ENCODE measurements around the gene ABR. TPM values are rescaled to one million over a fixed set of nuclear protein-coding genes. Genes with fewer than 3 reads are reported as not detected.
"Not testable (repeated sequence)": the region's sequence is repeated elsewhere in the genome, so short reads cannot be mapped to it uniquely, and the experiment has no call there.

ABR gene
- total RNA-seq, 1 donor from 2014 or later = 138 TPM

DNA sequence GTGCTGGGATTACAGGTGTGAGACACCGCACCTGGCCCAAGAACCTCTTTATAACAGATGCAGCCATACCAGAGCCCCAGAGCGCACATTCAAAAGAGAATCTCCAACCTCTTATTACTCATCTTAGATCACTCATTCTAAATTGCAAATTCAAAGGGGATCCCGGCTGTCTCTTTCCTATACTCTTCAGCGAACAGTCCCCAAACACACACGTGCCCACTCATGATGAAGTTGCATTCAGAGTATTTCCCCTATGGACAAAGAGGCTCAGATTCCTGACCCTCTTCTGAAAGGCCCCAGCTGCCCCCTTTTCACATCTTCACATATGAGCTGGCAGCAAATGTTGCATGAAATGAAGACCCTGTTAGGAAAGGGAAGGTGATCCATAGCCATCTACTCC lies 22.5 kb upstream of the ABR start:
- intact Hi-C loops (cut with micrococcal nuclease) = loop anchor here (5.0 kb wide), 1 partner anchor 445 kb away; the partner anchor contains the start of genes RILP and SCARF1

- intact Hi-C loops (cut with micrococcal nuclease) = loop anchor here (5.0 kb wide), 1 partner anchor 446 kb away; the partner anchor contains the start of genes RILP and SCARF1
These were observed 21.4 kb upstream of the ABR start for GRCh38 chr17:1201132-1201702.

DNA sequence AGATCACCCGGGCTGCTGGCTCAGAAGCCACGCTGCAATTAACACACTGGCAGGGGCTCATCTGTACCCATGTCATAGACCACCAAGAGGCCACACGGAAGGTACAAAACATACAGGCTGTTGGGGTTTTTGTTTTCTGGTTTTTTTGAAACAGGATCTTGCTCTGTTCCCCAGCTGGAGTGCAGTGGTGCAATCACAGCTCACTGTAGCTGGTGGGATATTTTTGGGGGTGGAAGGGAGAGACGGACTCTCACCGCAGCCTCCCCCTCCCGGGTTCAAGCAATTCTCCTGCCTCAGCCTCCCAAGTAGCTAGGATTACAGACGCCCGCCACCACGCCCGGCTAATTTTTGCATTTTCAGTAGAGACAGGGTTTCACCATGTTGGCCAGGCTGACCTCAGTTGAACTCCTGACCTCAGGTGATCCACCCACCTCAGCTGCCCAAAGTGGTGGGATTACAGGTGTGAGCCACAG lies 19.5 kb upstream of the ABR start:
- intact Hi-C loops (cut with micrococcal nuclease) = not testable (repeated sequence)

DNA sequence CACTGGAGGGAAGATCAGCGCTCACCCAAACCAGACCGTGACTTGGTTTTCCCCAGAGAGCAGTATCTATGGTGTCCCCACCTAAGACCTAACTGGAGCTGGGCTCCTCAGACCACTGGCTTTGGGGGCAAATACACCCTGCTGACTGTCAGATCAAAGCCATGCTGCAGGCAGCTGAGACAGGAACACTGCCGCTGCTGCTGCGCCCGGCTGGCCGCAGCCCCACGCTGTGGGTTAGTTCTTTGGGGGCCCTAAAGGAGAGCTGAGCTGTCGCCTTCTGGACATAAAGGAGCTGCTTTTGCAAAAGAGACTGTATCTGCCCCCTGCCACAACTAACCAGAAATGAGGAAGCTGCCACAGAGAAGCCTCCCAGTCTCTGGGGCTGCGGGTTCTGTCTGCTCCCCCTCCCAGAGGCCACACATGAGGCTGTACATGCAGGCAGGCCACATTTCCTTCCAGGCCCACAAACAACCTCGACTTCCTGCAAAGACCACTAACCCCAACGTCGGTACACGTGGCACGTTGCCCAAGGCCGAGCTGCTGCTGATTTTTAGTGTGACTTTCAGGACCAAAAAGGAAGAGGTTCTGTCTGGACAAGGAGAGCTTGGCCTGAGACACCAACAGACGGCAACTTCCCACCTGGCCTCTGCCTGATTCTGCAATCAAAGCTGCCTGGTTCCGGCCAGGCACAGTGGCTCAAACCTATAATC lies 18.2 kb upstream of the ABR start:
- intact Hi-C loops (cut with micrococcal nuclease) = no loop called here

DNA sequence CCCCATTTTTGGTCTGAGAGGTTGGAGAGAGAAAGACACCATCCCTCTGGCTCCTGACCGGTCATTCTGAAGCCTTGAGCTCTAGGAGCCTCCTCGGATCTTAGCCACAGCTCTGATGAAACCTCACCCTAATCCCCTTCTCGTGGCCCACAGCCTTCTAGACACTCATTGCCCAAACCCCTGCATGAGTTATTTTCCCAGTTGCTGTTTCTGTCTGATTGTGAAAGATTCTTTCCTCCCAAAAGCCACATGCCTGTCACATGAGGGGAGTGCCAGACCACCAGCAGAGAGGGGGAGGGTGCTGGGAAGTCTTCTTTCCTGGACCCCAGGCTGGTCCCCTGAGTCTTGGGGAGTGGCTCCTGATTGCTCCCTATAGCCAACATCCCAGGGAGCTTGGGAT lies 17.6 kb upstream of the ABR start:
- intact Hi-C loops (cut with micrococcal nuclease) = no loop called here

- intact Hi-C loops (cut with micrococcal nuclease) = no loop called here
These were observed 17.2 kb upstream of the ABR start for GRCh38 chr17:1196946-1197345.

- intact Hi-C loops (cut with micrococcal nuclease) = no loop called here
These were observed 13.3 kb upstream of the ABR start for GRCh38 chr17:1192911-1193699.

- intact Hi-C loops (cut with micrococcal nuclease) = no loop called here
These were observed 11.1 kb upstream of the ABR start for GRCh38 chr17:1190751-1191331.

GRCh38 chr17:1188812-1189504 lies 9.2 kb upstream of the ABR start:
- intact Hi-C loops (cut with micrococcal nuclease) = no loop called here

DNA sequence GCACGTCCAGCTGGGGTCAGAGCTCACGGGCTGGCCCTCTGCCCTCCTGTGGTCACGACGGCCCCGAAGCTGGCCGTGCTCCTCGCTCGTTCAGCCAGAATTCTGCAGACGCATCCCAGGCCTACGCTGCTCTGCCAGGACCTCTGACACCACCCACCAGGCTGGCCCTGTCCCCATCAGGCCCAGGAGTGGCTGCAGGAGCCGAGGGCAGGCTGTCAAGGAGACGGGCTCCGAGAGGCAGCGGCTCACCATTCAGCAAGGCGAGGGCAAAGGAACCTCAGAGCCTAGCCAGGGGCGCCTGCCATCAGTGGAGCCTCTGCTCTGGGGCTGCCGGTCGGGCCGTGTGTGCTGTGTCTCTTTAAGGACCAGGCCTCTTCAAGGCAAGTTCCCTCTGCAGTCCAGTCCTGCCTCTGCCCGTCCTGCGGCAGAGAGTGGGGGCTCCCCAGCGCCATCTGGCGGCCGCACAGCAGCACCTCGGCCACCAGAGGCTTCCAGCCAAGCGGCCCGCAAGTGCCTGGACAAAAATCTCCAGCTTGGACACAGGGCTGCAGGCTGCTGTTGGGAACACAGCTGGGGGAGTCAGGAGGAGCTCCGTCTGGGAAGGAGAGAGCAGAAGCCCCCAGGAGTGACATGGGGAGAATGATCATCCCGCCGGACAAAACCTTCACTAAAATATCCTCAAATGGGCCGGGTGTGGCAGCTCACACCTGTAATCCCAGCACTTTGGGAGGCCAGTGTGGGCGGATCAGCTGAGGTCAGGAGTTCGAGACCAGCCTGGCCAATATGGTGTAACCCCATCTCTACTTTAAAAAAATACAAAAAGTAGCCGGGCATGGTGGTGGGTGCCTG lies 7.4 kb upstream of the ABR start:
- intact Hi-C loops (cut with micrococcal nuclease) = loop anchor here (1.0 kb wide), 2 partner anchors 64 to 129 kb away; no protein-coding TSS in a partner anchor

DNA sequence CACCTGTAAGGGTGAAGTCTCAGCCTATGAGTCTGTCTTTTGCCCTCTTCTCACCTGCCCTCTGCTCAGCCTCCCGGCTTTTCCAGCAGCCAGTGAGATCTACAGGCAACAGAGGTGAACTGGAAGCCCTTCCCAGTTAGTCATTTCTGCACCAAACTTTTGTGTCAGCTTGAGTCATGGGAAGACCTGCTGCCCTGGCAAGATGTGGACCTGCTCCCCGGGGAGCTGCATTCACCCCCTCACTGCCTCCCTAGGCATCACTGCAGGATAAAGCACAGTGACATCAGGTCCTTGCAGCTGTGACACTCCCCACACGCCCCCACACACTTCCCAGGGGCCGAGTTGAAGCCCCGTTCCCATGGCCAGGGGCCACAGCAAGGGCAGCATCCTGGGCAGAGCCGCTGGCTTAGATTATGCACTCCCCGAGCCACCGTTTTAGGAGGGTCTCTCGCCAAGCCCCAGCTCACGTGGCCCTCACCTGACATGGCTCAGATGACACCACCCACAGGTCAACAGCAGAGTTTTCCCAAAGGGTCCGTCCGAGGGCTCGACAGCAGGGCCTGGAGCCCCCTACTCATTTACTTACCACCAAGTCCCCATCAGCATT lies 6.5 kb upstream of the ABR start:
- intact Hi-C loops (cut with micrococcal nuclease) = no loop called here

DNA sequence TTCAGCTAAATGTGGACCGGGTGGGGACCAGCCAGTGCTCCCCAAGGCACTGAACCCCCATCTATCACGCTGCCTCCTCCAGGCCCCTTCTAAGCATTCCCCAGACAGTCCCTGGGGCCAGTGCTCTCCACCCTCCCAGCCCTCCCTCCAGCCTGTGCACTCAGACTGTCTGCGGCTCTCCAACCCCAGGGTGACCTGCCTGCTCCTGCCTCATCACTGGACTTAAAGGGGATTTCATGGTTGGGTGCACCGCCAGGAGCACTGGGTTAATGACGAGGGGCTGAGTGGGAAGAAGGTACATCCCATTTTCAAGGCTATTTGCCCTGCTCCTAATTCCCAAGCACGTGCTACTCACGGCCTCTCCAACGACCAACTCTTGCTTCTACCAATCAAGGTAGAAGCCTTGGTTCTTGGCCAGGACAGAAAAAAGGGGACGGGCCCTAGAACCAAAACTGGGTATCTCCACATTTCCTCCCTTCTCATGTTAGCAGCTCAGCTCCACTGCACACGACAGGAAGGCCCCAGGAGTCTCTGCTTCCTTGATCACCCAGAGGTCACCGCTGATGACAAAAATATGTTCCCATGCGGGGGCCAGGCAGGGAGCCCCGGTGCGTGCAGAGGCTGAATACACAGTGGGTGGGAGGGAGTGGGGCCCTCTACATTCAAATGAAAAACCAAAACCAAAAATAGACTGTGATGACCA lies 3.5 kb upstream of the ABR start:
- intact Hi-C loops (cut with micrococcal nuclease) = no loop called here

GRCh38 chr17:1182811-1183170 lies 3.0 kb upstream of the ABR start:
- intact Hi-C loops (cut with micrococcal nuclease) = no loop called here

DNA sequence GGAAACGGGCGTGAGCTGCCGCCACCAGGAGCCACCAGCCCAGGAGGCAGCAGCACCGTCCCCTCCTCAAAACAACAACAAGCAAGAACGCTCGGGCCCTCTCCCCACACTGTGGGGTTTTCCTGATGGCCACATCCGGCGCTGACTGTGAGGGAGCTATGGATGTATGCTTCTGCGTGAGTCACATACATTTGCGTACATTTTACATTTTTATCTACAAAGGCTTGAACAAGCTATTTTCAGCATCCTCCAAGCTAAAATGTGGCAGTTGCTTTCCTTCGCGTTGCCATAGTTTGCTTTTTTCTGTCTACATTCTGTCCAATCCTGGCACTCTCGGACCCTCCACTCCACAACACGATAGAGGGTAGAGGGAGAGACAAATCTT lies 2.0 kb upstream of the ABR start:
- intact Hi-C loops (cut with micrococcal nuclease) = no loop called here

GRCh38 chr17:1180958-1181752 lies 1.4 kb upstream of the ABR start:
- intact Hi-C loops (cut with micrococcal nuclease) = no loop called here

DNA sequence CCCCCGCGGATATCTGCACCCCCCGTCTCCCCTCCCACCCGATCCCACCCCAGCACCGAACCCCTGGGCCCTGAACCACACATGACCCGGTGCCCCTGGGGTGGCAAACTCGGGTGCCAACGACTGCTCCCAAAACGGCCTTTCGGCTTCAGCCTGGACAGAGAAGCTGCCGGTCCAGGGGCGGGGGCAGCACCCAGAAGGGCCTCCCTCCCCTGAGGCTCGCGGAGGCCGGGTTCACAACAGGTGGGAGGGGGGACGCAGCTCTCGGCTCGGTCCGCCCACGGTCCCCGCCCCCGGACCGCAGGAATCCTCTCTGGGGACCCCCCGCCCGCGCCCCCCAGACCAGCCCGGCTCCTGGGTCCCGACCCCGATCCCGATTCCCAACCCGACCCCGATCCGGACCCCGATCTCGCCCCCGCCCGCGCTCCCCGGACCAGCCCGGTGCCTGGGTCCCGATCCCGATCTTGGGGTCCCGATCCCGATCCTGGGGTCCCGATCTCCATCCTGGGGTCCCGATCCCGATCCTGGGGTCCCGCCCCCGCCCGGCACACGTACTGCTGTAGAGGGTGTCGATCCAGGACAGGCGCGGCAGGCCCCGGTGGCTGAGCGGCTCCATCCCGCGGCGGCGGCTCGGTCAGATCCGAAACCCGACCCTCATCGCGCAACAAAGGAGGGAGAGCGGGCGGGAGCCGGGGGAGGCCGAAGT lies 516 bp downstream of the ABR start:
- intact Hi-C loops (cut with micrococcal nuclease) = no loop called here

DNA sequence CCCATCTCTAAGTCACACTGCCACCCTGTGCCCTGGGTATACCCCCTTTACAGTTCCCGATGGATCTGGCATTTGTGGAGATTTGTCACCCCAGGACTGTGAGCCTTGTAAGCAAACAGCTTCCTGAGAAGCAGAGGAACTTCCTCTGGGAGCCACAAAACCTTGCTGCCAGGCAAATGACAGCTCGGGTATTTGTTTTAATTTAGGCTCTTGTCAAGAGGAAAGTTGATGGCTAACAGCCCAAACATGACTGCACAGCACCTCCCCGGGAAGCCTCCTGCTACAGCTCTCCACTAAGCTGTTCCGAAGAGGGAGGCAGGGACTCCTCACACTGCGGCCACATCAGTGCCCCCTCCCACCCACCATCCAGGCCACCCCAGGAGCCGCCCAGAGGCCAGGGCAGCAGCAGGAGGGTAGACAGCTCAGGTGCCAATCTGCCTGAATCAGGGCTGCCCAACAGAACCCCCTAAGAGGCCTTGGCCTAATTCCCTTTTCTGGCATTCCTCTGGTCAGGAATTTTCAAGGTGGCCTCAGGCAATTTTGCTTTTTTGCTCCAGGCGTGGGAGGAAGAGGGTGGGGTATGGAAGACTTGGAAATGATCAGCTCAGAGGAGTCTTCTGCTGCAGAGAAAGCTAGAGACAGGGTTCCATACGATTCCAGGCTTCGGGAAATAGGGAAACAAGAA lies 2.6 kb downstream of the ABR start:
- intact Hi-C loops (cut with micrococcal nuclease) = no loop called here
